B cell (primary cell): ENCODE results near the gene ZNF445. TPM values are rescaled to one million over a fixed set of nuclear protein-coding genes. Genes with fewer than 3 reads are reported as not detected.

ENCODE experiments used
- ATAC-seq: fragments of 200-7000 bp; cut with Tn5 transposase; one replicate; pipeline ENCODE4 v1.10.0; 2021; ENCODE audit warnings: low read depth, mild to moderate bottlenecking, moderate number of reproducible peaks, moderate library complexity
- CTCF ChIA-PET: fragments of 350-600 bp; sonication (Branson Sonifier 250); formaldehyde crosslinking; loops from one replicate; lab custom pipeline; 2021; ENCODE audit warnings: antibody characterized with exemption, inconsistent platforms; lab: Charles Lee
- POLR2A ChIA-PET: fragments of 350-600 bp; sonication (Branson Sonifier 250); formaldehyde crosslinking; loops from one replicate; lab custom pipeline; 2021; ENCODE audit warnings: antibody characterized with exemption; lab: Charles Lee
- DNase-seq: peaks from one replicate; pipeline ENCODE4 v3.0.0; 2013
- H2AFZ ChIP-seq: 2 replicates; pipeline ENCODE4 v1.6.1; 2012; ENCODE audit warnings: mild to moderate bottlenecking, low read depth, low read length; ENCODE audit not compliant: insufficient read depth, poor library complexity, severe bottlenecking
- H3K27ac ChIP-seq, 2 donors: 1 replicate in 1 of 2; 2 replicates in 1 of 2; pipeline ENCODE4 v1.5.1; 2012 to 2013; ENCODE audit warnings: low read length in 2 of 2, mild to moderate bottlenecking in 2 of 2, moderate library complexity in 1 of 2
- H3K27me3 ChIP-seq, 4 experiments: fragments of 200-600 bp in 1 of 4; sonication (generic) in 1 of 4; replicated peaks in 1 of 4; 1 replicate in 2 of 4; 2 replicates in 2 of 4; pipeline versions ENCODE4 v1.6.1 to v1.7.0; 2013 to 2016; ENCODE audit warnings: low read length in 3 of 4, mild to moderate bottlenecking in 2 of 4, mixed read lengths in 1 of 4, moderate library complexity in 1 of 4; ENCODE audit not compliant: insufficient read depth in 4 of 4, control insufficient read depth in 3 of 4; ENCODE audit errors: control extremely low read depth in 1 of 4
- H3K36me3 ChIP-seq, 2 experiments: replicated peaks in 1 of 2; 1 replicate in 1 of 2; 2 replicates in 1 of 2; pipeline versions ENCODE4 v1.6.1 to v1.7.1; 2013; ENCODE audit warnings: low read length in 1 of 2; ENCODE audit not compliant: insufficient read depth in 2 of 2, control insufficient read depth in 1 of 2; ENCODE audit errors: control extremely low read depth in 1 of 2, extremely low read depth in 1 of 2
- H3K4me1 ChIP-seq, 2 donors: fragments of 200-600 bp in 1 of 2; sonication (generic) in 1 of 2; 1 replicate in 1 of 2; 2 replicates in 1 of 2; pipeline versions ENCODE4 v1.5.1 to v1.6.1; 2013 to 2017; ENCODE audit warnings: low read length in 2 of 2; ENCODE audit not compliant: control insufficient read depth in 2 of 2, insufficient read depth in 2 of 2
- H3K4me2 ChIP-seq: replicated peaks from 2 replicates; pipeline ENCODE3; 2012; ENCODE audit warnings: mild to moderate bottlenecking, low read depth, low read length; ENCODE audit not compliant: poor library complexity, severe bottlenecking
- H3K4me3 ChIP-seq, 5 experiments: fragments of 200-600 bp in 1 of 5; sonication (generic) in 1 of 5; 1 replicate in 3 of 5; 2 replicates in 2 of 5; pipeline versions ENCODE4 v1.5.1 to v1.7.0; 2011 to 2016; ENCODE audit warnings: low read length in 4 of 5, mild to moderate bottlenecking in 4 of 5, low read depth in 2 of 5, control low read depth in 1 of 5, moderate library complexity in 1 of 5; ENCODE audit not compliant: insufficient read depth in 1 of 5; ENCODE audit errors: control extremely low read depth in 1 of 5, extremely low read depth in 1 of 5
- H3K79me2 ChIP-seq: fragments of 200-600 bp; sonication (generic); one replicate; pipeline ENCODE4 v1.6.0; 2016; ENCODE audit warnings: low read length; ENCODE audit not compliant: control insufficient read depth, insufficient read depth
- H3K9ac ChIP-seq: fragments of 200-600 bp; sonication (generic); 2 replicates; pipeline ENCODE4 v1.6.1; 2017; ENCODE audit warnings: mild to moderate bottlenecking, low read length, moderate library complexity
- H3K9me3 ChIP-seq, 3 donors: one replicate each; pipeline versions ENCODE4 v1.6.1 to v1.7.1; 2013; ENCODE audit warnings: low read length in 2 of 3; ENCODE audit not compliant: control insufficient read depth in 2 of 3, insufficient read depth in 1 of 3; ENCODE audit errors: control extremely low read depth in 1 of 3
- H4K20me1 ChIP-seq: 2 replicates; pipeline ENCODE4 v1.6.0; 2012; ENCODE audit warnings: mild to moderate bottlenecking, low read length; ENCODE audit not compliant: insufficient read depth, control insufficient read depth, poor library complexity, severe bottlenecking
- H3K27ac Mint-ChIP-seq: one replicate; pipeline ENCODE4 v1.8.0; 2021; ENCODE audit warnings: mixed read lengths
- H3K27me3 Mint-ChIP-seq: one replicate; pipeline ENCODE4 v1.8.0; 2021; ENCODE audit warnings: mixed read lengths
- H3K4me1 Mint-ChIP-seq: one replicate; pipeline ENCODE4 v1.8.0; 2021; ENCODE audit warnings: mixed read lengths
- H3K4me3 Mint-ChIP-seq: one replicate; pipeline ENCODE4 v1.8.0; 2021; ENCODE audit warnings: mixed read lengths
- H3K9me3 Mint-ChIP-seq: one replicate; pipeline ENCODE4 v1.8.0; 2022; ENCODE audit warnings: mixed read lengths; ENCODE audit not compliant: insufficient read depth
- EZH2 ChIP-seq: IDR thresholded peaks from 2 replicates; pipeline ENCODE4 v1.6.1; 2012; ENCODE audit warnings: borderline replicate concordance, low read depth, mild to moderate bottlenecking, moderate library complexity, low read length; ENCODE audit not compliant: insufficient read depth, poor library complexity, severe bottlenecking
- WGBS: methylation state at CpG from one replicate; pipeline ENCODE4 v1.1.5; 2013; ENCODE audit warnings: missing lambda C conversion rate; ENCODE audit not compliant: insufficient coverage; 5-methylcytosine and 5-hydroxymethylcytosine counted together
- intact Hi-C: fragments of 100-400 bp; cut with micrococcal nuclease; formaldehyde crosslinking; loops from one replicate; pipeline ENCODE4 v1.10.0; 2022
- polyA plus RNA-seq: library from polyadenylated mRNA; depleted of rRNA; stranded (reverse); fragments of >200 nt; gene quantifications from 2 replicates; pipeline ENCODE4 v1.2.3, GENCODE V29; 2012
- total RNA-seq, 2 donors: library from RNA; stranded (reverse); fragments of 120-200 nt in 1 of 2; gene quantifications; 1 replicate in 1 of 2; 2 replicates in 1 of 2; pipeline versions ENCODE4 v1.2.3 to v1.2.4, GENCODE V29; 2013 to 2022
- TF ChIP-seq, protein P1 (sequence below): fragments of 200-600 bp; IDR thresholded peaks from one replicate; pipeline ENCODE4 v1.8.0; 2022; ENCODE audit warnings: antibody characterized with exemption, mild to moderate bottlenecking

The ZNF445 gene
- total and polyA plus RNA-seq, 2 donors (not counting 1 experiment from before 2014, with no cell fraction given) = 2.6 to 29.7 TPM

DNA sequence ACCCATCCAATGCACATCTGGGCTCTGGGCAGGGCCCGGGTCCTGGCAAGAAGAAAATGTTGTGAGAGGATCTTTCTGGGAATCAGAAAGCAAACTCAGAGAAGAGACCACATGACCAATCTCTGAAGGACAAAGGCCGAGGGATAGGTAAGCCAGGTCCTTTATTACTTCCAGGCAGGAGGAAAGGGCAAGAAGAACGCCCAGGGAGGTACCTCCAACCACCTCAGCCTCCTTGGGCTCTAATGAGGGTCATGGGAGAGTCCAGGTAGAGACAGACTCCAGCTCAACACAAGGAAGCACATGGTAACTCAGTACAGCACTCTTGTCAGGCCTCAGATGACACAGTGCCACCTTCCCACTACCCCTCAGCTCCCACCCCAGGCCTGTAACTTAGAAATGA lies 26.0 kb downstream of the ZNF445 start:
- H3K27ac ChIP-seq = no peak overlapping the region
- Mint-ChIP-seq H3K9me3 (peaks cover 2% of the 10 kb centered on the region), H3K4me3 (no peak overlapping the region), H3K27me3 (no peaks in the 10 kb centered on the region), H3K27ac (no peak overlapping the region), H3K4me1 (no peaks in the 10 kb centered on the region)
- H3K4me2 ChIP-seq = no peak overlapping the region
- H3K9ac ChIP-seq = no peak overlapping the region
- POLR2A ChIA-PET = no interaction called here
- CTCF ChIA-PET = no interaction called here
- H3K79me2 ChIP-seq = peaks cover 14% of the 10 kb centered on the region
- TF ChIP-seq, protein P1, sequence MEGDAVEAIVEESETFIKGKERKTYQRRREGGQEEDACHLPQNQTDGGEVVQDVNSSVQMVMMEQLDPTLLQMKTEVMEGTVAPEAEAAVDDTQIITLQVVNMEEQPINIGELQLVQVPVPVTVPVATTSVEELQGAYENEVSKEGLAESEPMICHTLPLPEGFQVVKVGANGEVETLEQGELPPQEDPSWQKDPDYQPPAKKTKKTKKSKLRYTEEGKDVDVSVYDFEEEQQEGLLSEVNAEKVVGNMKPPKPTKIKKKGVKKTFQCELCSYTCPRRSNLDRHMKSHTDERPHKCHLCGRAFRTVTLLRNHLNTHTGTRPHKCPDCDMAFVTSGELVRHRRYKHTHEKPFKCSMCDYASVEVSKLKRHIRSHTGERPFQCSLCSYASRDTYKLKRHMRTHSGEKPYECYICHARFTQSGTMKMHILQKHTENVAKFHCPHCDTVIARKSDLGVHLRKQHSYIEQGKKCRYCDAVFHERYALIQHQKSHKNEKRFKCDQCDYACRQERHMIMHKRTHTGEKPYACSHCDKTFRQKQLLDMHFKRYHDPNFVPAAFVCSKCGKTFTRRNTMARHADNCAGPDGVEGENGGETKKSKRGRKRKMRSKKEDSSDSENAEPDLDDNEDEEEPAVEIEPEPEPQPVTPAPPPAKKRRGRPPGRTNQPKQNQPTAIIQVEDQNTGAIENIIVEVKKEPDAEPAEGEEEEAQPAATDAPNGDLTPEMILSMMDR = no peak
- TF ChIP-seq EZH2 = no peak
- WGBS = 100% methylated on average over 1 of the region's 3 CpGs
- H2AFZ ChIP-seq = no peak overlapping the region
- peaks cover 0 to 4% (median 0%) of the 10 kb centered on the region in 3 donors for H3K9me3 ChIP-seq
- DNase-seq (no peak), ATAC-seq (no peak)
- peaks cover 8 to 84% of the 10 kb centered on the region in 2 experiments for H3K36me3 ChIP-seq
- no peaks in the 10 kb centered on the region for H3K4me1 ChIP-seq
- H4K20me1 ChIP-seq = no peaks in the 10 kb centered on the region
- intact Hi-C loops = no loop called here
- H3K4me3 ChIP-seq = no peak overlapping the region
- no peaks in the 10 kb centered on the region for H3K27me3 ChIP-seq

DNA sequence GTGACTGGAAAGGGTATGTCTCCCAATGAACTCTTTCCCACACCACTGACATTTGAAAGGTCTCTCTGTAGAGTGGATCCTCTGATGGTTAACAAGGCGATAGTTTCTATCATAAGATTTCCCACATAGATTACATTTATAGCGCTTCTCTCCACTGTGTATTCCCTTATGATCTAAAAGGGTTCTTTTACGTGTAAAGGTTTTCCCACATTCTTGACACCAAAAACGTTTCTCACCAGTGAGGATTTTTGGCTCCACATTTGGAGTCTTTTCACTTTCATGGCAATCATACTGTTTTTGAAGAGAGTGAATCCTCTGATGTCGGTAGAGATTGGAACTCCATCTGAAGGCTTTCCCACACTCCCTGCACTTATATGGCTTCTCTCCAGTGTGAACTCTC lies 30.5 kb downstream of the ZNF445 start:
- TF ChIP-seq, protein P1 = no peak
- no peak for TF ChIP-seq EZH2
- intact Hi-C loops = no loop called here
- H4K20me1 ChIP-seq = no peaks in the 10 kb centered on the region
- H3K4me3 ChIP-seq = no peak overlapping the region
- H3K27ac Mint-ChIP-seq = no peak overlapping the region
- ChIA-PET POLR2A (no interaction called here), CTCF (no interaction called here)
- peaks cover 2% of the 10 kb centered on the region for H3K9me3 Mint-ChIP-seq
- H3K79me2 ChIP-seq = no peaks in the 10 kb centered on the region
- H3K4me1 Mint-ChIP-seq = no peaks in the 10 kb centered on the region
- H3K27ac ChIP-seq = no peak overlapping the region
- no peaks in the 10 kb centered on the region for H3K4me1 ChIP-seq
- no CpG with 5 or more reads among the region's 5 CpGs for WGBS
- H3K4me2 ChIP-seq = no peak overlapping the region
- no peak overlapping the region for H3K4me3 Mint-ChIP-seq
- no peaks in the 10 kb centered on the region for H3K27me3 ChIP-seq
- peaks cover 6 to 68% of the 10 kb centered on the region in 2 experiments for H3K36me3 ChIP-seq
- DNase-seq = no peak
- H3K9ac ChIP-seq = no peak overlapping the region
- no peak overlapping the region for H2AFZ ChIP-seq
- H3K27me3 Mint-ChIP-seq = no peaks in the 10 kb centered on the region
- ATAC-seq = no peak
- peaks cover 0 to 4% (median 0%) of the 10 kb centered on the region in 3 donors for H3K9me3 ChIP-seq
